ENCODE results near the gene ADGB.
"Not testable (repeated sequence)": the region's sequence is repeated elsewhere in the genome, so short reads cannot be mapped to it uniquely, and the experiment has no call there.

ADGB gene

DNA sequence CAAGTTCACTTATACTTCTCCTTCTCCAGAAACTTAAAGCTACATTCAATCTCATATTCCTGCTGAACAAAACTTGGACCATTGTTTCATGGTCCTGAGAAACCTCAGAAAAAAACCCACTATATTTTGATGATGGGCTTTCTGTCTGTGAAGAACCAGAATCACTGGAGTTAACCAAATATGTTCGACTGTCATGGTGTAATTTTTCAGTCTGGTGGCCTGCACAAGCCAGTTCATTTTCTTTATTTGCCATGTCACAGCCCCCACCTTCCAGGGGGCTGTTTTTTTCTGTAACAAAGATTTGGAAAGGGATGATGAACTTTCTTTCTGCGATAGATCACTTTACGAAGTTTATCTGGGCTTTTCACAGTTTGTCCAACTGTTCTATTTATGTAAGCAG lies 204.4 kb downstream of the ADGB start:
- H3K27me3 Mint-ChIP-seq; H3K27ac Mint-ChIP-seq; DNase-seq; H3K4me3 Mint-ChIP-seq; H3K36me3 Mint-ChIP-seq; ATAC-seq (replicated peaks); H3K9me3 Mint-ChIP-seq; H3K4me1 Mint-ChIP-seq: not testable (repeated sequence)

DNA sequence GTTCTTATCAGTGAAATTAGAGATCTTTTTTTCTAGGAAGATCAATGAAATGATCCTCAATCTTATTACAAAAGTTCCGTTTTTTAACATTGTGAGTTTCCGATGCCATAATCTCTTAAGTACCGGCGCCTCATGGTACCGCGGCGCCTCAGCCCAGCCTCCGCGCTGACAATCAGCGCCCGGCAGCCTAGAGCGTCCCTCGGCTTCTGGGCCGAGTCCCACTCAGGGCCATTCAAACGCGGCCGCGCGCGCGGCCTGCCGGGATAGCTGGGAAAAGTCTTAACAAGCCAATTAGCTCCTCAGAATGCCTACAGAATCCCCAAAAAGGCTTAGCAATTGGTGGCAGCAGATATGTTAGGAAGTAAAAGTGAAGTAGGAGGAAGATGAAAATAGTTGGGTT lies 204.8 kb downstream of the ADGB start:
- Mint-ChIP-seq H3K9me3 (no peaks in the 10 kb centered on the region), H3K4me1 (no peaks in the 10 kb centered on the region), H3K27me3 (no peaks in the 10 kb centered on the region), H3K36me3 (no peaks in the 10 kb centered on the region), H3K4me3 (no peak overlapping the region), H3K27ac (no peak overlapping the region)
- DNase-seq (no peak), ATAC-seq (replicated peaks) (no peak)

DNA sequence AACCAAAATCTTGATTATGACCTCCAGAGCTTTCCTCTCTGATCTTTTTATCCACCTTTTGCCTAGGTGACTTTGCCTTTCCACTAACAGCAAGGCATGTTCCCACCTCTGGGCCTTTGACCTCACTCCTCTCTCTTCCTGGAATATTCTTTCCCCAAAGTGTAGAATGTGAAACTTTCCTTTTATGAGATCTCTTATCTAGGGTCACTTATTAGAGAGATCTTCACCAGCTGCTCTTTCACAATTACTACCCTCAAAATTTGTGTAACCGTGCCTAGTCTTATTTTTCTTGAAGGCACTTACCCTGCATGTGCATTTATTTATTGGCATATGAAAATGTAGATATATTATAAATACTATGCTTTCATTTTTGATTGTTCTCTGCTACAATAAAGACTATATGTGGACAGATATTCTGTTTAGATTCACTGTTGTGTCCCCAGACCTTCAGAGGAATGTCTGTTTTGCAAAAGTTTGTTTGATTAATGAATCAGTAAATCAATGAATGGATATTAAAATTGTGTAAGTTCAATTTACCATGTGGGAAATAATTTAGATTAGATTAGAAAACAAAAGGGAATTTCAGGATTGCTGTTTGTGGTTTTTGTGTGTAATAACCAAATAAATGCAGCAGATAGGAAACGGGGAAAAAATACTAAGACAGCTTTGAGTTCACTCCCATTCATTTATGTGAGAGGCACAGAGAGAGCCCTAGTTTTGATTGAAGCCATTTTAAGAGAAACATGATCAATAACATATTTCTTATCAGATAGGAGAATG lies 207.0 kb downstream of the ADGB start:
- no peak for DNase-seq
- no peaks in the 10 kb centered on the region for H3K27me3 Mint-ChIP-seq
- H3K9me3 Mint-ChIP-seq = no peaks in the 10 kb centered on the region
- no peaks in the 10 kb centered on the region for H3K36me3 Mint-ChIP-seq
- no peaks in the 10 kb centered on the region for H3K4me1 Mint-ChIP-seq
- no peak for ATAC-seq (replicated peaks)
- H3K4me3 Mint-ChIP-seq = no peak overlapping the region
- H3K27ac Mint-ChIP-seq = no peak overlapping the region

DNA sequence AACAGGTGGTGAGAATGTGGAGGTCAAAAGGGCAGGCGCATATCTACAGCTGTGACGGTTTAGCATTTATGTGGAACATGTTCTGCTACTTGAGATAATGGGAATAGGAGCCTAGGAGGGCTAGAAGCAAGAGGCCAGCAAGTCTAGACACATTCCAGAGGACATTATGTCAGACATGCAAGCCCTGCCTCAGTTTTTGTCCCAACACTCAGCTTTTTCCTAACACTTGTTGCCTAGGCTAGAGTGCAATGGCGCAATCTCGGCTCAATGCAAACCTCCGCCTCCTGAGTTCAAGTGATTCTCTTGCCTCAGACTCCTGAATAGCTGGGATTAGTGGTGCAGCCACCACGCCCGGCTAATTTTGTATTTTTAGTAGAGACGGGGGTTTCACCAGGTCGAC lies 210.2 kb downstream of the ADGB start:
- H3K27ac Mint-ChIP-seq; H3K36me3 Mint-ChIP-seq; DNase-seq; ATAC-seq (replicated peaks); H3K9me3 Mint-ChIP-seq; H3K4me3 Mint-ChIP-seq; H3K4me1 Mint-ChIP-seq; H3K27me3 Mint-ChIP-seq: not testable (repeated sequence)

DNA sequence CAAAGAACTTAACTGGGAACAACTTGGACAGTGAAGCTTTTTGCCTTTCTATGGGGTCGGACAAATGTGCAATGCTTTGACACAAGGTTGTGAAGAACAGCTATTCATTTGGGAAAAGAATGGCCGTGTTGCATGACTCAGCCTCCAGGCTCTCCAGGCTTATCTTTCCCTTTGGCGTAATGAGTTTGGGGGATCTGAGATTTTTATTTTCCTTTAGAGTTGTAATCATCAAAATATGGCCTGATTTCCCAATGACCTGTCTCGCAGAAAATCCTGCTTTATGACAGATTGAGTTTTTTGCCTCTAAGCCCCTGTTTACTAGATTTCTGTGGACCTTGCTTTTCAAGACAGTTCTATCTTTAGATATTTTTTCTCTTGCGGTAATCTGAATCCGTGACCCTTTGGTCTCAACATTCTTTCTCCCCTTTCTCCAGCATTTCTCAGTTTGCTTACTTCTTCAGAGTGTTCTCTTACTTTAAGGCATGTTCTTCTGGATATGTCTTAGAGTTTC lies 214.1 kb downstream of the ADGB start:
- H3K4me3 Mint-ChIP-seq; ATAC-seq (replicated peaks); H3K36me3 Mint-ChIP-seq; DNase-seq; H3K27me3 Mint-ChIP-seq; H3K27ac Mint-ChIP-seq; H3K4me1 Mint-ChIP-seq; H3K9me3 Mint-ChIP-seq: not testable (repeated sequence)

DNA sequence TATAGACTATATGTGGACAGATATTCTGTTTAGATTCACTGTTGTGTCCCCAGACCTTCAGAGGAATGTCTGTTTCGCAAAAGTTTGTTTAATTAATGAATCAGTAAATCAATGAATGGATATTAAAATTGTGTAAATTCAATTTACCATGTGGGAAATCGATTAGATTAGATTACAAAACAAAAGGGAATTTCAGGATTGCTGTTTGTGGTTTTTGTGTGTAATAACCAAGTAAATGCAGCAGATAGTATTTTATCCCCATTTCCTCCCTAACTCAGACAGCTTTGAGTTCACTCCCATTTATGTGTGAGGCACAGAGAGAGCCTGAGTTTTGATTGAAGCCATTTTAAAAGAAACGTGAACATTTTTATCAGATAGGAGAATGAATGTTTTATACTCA lies 214.8 kb downstream of the ADGB start:
- H3K4me3 Mint-ChIP-seq = no peak overlapping the region
- no peaks in the 10 kb centered on the region for H3K36me3 Mint-ChIP-seq
- ATAC-seq (replicated peaks) (no peak), DNase-seq (no peak)
- H3K9me3 Mint-ChIP-seq = no peaks in the 10 kb centered on the region
- no peak overlapping the region for H3K27ac Mint-ChIP-seq
- no peaks in the 10 kb centered on the region for H3K4me1 Mint-ChIP-seq
- H3K27me3 Mint-ChIP-seq = no peaks in the 10 kb centered on the region

DNA sequence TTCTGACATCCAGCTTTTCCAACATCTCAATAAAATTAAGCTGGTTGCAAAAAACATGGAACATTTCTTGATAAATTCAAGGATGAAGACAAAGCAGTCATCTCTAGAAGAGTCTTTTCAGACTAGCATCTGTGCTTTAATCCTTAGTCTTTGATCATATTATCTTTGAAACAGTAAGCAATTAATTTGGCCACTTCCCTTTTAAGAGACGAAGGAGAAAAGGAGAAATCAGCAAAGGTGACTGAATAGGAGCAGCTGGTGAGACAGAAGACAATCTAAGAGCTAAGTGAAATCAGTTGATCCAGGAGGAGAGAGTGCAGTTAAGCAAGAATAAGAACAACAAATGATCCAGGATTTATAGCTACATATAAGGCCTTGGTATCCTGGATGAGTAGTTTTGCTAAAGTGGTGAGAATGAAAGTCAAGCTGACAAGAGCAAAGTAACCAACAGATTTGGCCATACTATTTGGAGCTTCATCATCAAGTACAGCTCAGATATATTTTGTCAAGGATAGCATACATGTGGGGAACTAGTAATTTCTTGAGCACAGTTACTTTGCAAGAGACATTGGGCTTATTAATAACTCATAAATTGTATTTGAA lies 215.5 kb downstream of the ADGB start:
- Mint-ChIP-seq H3K9me3 (no peaks in the 10 kb centered on the region), H3K27ac (no peak overlapping the region), H3K27me3 (peaks cover 0 to 3% of the 10 kb centered on the region in 2 donors), H3K4me1 (no peaks in the 10 kb centered on the region), H3K4me3 (no peak overlapping the region), H3K36me3 (no peaks in the 10 kb centered on the region)
- ATAC-seq (replicated peaks) = no peak
- no peak for DNase-seq

DNA sequence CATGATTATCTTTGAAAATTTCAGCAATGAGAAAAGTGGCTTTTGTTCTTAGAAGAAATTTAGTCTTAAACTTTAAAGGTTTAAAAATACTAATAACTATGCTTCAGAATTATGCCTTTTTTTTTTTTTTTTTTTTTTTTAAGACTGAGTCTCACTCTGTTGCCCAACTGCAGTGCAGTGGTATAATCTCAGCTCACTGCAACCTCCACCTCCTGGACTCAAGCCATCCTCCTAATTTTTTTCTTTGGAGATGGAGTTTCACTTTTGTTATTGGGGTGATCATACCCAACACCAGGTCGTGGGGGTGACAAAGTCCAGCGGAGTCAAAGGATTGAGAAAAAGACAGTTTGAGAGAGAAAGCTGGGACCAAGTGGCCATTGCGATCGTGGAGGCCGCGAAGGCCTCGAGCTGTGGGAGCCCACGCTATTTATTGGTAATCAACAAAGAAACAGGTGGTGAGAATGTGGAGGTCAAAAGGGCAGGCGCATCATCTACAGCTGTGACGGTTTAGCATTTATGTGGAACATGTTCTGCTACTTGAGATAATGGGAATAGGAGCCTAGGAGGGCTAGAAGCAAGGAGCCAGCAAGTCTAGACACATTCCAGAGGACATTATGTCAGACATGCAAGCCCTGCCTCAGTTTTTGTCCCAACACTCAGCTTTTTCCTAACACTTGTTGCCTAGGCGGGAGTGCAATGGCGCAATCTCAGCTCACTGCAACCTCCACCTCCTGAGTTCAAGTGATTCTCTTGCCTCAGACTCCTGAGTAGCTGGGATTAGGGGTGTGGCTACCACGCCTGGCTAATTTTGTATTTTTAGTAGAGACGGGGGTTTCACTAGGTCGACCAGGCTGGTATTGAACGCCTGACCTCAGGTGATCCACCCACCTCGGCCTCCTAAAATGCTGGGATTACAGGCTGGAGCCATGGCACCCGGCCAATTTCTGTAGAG lies 217.0 kb downstream of the ADGB start:
- not testable (repeated sequence) for H3K36me3 Mint-ChIP-seq; H3K27ac Mint-ChIP-seq; ATAC-seq (replicated peaks); H3K9me3 Mint-ChIP-seq; H3K4me3 Mint-ChIP-seq; DNase-seq; H3K4me1 Mint-ChIP-seq
- H3K27me3 Mint-ChIP-seq = peaks cover 0 to 10% of the 10 kb centered on the region in 2 donors

DNA sequence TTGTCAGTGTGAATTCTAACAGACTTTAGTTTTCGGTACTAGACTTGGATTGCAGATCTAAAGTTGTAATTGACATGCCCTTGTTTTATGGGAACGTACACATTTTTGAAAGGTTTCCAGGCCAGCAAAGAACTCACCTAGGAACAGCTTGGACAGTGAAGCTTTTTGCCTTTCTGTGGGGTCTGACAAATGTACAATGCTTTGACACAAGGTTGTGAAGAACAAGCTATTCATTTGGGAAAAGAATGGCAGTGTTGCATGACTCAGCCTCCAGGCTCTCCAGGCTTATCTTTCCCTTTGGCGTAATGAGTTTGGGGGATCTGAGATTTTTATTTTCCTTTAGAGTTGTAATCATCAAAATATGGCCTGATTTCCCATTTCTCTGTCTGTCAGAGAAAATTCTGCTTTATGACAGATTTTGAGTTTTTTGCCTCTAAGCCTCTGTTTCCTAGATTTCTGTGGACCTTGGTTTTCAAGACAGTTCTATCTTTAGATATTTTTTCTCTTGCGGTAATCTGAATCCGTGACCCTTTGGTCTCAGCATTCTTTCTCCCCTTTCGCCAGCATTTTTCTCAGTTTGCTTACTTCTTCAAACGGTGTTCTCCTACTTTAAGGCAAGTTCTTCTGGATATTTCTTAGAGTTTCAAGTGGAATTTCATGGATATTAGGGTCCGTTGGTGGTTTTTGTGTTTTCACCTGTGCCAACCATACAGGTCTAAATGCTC lies 221.0 kb downstream of the ADGB start:
- Mint-ChIP-seq H3K9me3 (no peaks in the 10 kb centered on the region), H3K4me1 (no peaks in the 10 kb centered on the region), H3K36me3 (no peaks in the 10 kb centered on the region), H3K27me3 (peaks cover 0 to 10% of the 10 kb centered on the region in 2 donors), H3K4me3 (no peak overlapping the region), H3K27ac (no peak overlapping the region)
- DNase-seq = no peak
- ATAC-seq (replicated peaks) = no peak

DNA sequence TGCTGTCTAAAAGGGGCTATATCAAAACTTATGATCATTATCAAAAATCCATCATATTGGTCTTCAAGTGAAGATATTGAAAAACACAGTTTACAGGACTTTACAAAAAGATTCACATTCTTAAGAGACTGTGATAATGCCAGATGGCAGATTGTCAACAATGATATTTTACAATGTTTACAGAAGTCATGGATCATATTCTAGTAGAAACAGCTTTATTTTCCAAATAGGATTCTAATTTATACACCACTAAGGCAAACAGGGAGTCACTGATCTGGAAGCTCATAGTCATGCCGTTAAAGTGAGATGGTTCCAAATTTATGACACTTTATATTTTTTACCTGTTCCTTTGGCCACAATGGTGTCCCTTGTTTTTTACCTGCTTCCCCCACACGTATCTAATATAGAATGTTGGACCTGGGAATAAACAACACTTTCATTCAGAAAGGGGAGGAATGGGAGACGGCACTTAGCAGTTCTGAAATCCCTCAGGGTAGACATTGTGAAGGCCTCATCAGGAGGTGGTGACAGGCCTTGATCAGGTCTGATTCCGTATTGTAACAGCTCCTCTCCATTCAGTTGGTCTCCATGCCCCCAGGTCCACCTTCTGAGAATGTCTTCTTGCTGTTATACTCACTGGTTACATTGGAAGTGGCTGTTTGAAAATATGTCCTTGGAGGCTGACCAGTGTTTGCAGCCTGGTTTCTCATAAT lies 228.6 kb downstream of the ADGB start:
- H3K27me3 Mint-ChIP-seq = peaks cover 5 to 8% of the 10 kb centered on the region in 2 donors
- no peak overlapping the region for H3K4me3 Mint-ChIP-seq
- ATAC-seq (replicated peaks) (no peak), DNase-seq (no peak)
- H3K36me3 Mint-ChIP-seq = no peaks in the 10 kb centered on the region
- no peak overlapping the region for H3K27ac Mint-ChIP-seq
- H3K9me3 Mint-ChIP-seq = no peaks in the 10 kb centered on the region
- no peaks in the 10 kb centered on the region for H3K4me1 Mint-ChIP-seq

DNA sequence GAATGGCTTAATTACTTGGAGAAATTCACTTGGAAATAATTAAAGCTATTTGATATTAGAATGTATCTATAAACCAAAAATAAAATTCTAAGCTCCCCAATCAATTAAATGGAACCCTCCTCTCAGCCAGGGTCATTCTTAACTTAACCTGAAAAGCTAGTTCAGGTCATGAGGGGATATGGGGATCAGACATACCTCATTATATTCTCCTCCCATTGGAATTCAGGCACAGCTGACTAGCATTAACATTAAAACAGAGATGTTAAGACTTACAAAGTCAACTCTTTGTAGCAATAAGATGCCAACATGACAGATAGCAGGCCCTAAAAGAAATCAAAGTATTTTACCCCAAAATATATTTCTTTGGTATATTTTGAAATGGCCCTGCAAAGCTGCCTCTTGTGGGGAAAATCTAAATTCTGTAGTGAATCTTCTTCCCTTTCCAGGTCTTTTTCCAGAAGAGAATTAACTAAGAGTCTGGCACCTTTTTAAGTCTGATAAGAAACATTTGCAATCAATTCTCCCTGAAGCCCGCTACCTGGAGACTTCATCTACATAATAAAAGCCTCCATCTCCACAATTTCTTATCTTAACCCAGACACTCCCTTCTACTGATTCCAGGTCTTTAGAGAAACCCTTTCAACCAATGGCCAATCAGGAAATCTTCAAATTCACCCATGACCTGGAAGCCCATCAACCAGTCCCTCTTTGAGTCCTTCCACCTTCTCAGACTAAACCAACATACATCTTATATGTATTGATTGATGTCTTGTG lies 231.2 kb downstream of the ADGB start:
- Mint-ChIP-seq H3K9me3 (no peaks in the 10 kb centered on the region), H3K36me3 (no peaks in the 10 kb centered on the region), H3K27me3 (peaks cover 5 to 8% of the 10 kb centered on the region in 2 donors), H3K4me1 (no peaks in the 10 kb centered on the region), H3K27ac (no peak overlapping the region), H3K4me3 (no peak overlapping the region)
- no peak for ATAC-seq (replicated peaks)
- DNase-seq = no peak

DNA sequence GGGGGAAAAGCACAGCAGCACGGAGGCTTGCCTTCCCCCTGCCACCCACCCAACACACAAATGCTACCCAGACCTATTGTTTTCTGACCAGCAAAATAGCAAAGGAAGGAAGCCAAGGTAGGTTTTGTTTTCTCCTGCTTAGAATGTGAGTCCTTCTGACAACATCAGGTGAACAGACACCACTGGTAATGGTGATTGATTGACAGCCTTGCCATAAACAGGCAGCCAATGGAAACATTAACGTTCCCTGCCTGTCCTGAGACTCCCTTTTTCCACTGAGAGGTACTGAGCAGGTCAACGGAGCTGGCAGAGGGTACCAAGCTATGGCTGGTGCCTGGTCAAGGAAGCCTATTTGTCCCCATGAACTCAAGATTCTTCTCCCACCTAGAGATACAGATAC lies 234.4 kb downstream of the ADGB start:
- Mint-ChIP-seq H3K27me3 (peaks cover 5 to 8% of the 10 kb centered on the region in 2 donors), H3K9me3 (no peaks in the 10 kb centered on the region), H3K27ac (no peak overlapping the region), H3K36me3 (no peaks in the 10 kb centered on the region), H3K4me3 (no peak overlapping the region), H3K4me1 (no peaks in the 10 kb centered on the region)
- DNase-seq = no peak
- ATAC-seq (replicated peaks) = no peak

DNA sequence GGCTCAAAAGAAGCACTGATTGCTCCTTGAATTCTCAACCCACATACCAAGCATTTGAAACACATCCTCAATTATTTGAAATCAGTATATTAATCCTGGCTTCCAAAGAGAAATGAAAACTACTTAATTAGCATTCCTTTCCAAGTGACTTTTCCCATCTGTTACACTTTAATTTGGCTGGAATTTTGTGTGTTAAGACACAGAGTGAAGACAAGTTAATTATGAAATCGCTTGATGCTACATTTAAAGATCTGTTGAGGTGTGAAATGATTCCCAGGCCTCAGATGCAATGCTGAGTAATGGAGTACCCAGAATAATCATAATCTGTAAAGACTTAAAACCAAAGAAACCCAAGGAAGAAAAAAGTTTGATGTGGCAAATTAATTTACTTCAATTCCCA lies 241.4 kb downstream of the ADGB start:
- H3K4me1 Mint-ChIP-seq = no peaks in the 10 kb centered on the region
- H3K4me3 Mint-ChIP-seq = no peak overlapping the region
- H3K9me3 Mint-ChIP-seq = peaks cover 5 to 7% of the 10 kb centered on the region in 2 donors
- H3K27me3 Mint-ChIP-seq = peaks cover 0 to 4% of the 10 kb centered on the region in 2 donors
- H3K27ac Mint-ChIP-seq = no peak overlapping the region
- H3K36me3 Mint-ChIP-seq = no peaks in the 10 kb centered on the region
- DNase-seq (no peak), ATAC-seq (replicated peaks) (no peak)

All from stimulated activated naive B cell treated with anti-CD40 and anti-IgM and Interleukin-4, amounts not matched to agents 10 μg/mL and 1 μg/mL and 100 μg/mL, for 72 hours (primary cell).